HPDE6-E6E7 (cell line): ENCODE measurements around the gene SLC9A9.
"Not testable (repeated sequence)": the region's sequence is repeated elsewhere in the genome, so short reads cannot be mapped to it uniquely, and the experiment has no call there.

Experiments
- DNase-seq: peaks from one replicate; pipeline ENCODE4 v3.0.0; 2011; ENCODE audit warnings: missing footprints; ENCODE audit errors: extremely low spot score

SLC9A9 gene

GRCh38 chr3:143551761-143552160, 296.5 kb downstream of the SLC9A9 start:
- no peak for DNase-seq

GRCh38 chr3:143548861-143549497, 299.3 kb downstream of the SLC9A9 start:
- no peak for DNase-seq

GRCh38 chr3:143548393-143548792, 299.9 kb downstream of the SLC9A9 start:
- DNase-seq = no peak

GRCh38 chr3:143538577-143538981, 309.7 kb downstream of the SLC9A9 start:
- no peak for DNase-seq

- DNase-seq = no peak
These were observed 310.2 kb downstream of the SLC9A9 start for GRCh38 chr3:143538061-143538460.

- DNase-seq = no peak
These were observed 311.3 kb downstream of the SLC9A9 start for GRCh38 chr3:143536817-143537535.

GRCh38 chr3:143535994-143536784, 312.1 kb downstream of the SLC9A9 start:
- no peak for DNase-seq

GRCh38 chr3:143533391-143533790, 314.9 kb downstream of the SLC9A9 start:
- no peak for DNase-seq

- no peak for DNase-seq
These were observed 316.2 kb downstream of the SLC9A9 start for GRCh38 chr3:143532091-143532490.

- DNase-seq = no peak
These were observed 317.2 kb downstream of the SLC9A9 start for GRCh38 chr3:143531101-143531500.

GRCh38 chr3:143529798-143530197, 318.5 kb downstream of the SLC9A9 start:
- DNase-seq = no peak

GRCh38 chr3:143529018-143529478, 319.2 kb downstream of the SLC9A9 start:
- DNase-seq = no peak

GRCh38 chr3:143526011-143526545, 322.2 kb downstream of the SLC9A9 start:
- DNase-seq = no peak

GRCh38 chr3:143525408-143525807, 322.9 kb downstream of the SLC9A9 start:
- DNase-seq = no peak

- DNase-seq = no peak
These were observed 326.5 kb downstream of the SLC9A9 start for GRCh38 chr3:143521803-143522202.

- not testable (repeated sequence) for DNase-seq
These were observed 331.1 kb downstream of the SLC9A9 start for GRCh38 chr3:143517131-143517530.

- DNase-seq = no peak
These were observed 333.4 kb downstream of the SLC9A9 start for GRCh38 chr3:143514874-143515273.

GRCh38 chr3:143514109-143514508, 334.2 kb downstream of the SLC9A9 start:
- no peak for DNase-seq

- no peak for DNase-seq
These were observed 336.9 kb downstream of the SLC9A9 start for GRCh38 chr3:143511174-143511879.

GRCh38 chr3:143510601-143511000, 337.7 kb downstream of the SLC9A9 start:
- no peak for DNase-seq

GRCh38 chr3:143507735-143508580, 340.3 kb downstream of the SLC9A9 start:
- DNase-seq = no peak
